Measurements from ENCODE around the gene TMEM106B.

Gene TMEM106B

GRCh38 chr7:12229046-12229445 is 18.0 kb downstream of the TMEM106B start:
- no peak for DNase-seq

- no peak for DNase-seq
Observed at GRCh38 chr7:12231097-12231496, 20.0 kb downstream of the TMEM106B start.

GRCh38 chr7:12233175-12233574 is 22.1 kb downstream of the TMEM106B start:
- no peak for DNase-seq

- DNase-seq: no peak
Observed at GRCh38 chr7:12234334-12234865, 23.3 kb downstream of the TMEM106B start.

- DNase-seq: no peak
Observed at GRCh38 chr7:12235970-12236369, 24.9 kb downstream of the TMEM106B start.

- DNase-seq: no peak
Observed at GRCh38 chr7:12237007-12237406, 25.9 kb downstream of the TMEM106B start.

- no peak for DNase-seq
Observed at GRCh38 chr7:12239806-12240205, 28.7 kb downstream of the TMEM106B start.

- no peak for DNase-seq
Observed at GRCh38 chr7:12244129-12244528, 33.0 kb downstream of the TMEM106B start.

- DNase-seq: no peak
Observed at GRCh38 chr7:12244694-12245093, 33.6 kb downstream of the TMEM106B start.

- DNase-seq: no peak
Observed at GRCh38 chr7:12249706-12250105, 38.6 kb downstream of the TMEM106B start.

GRCh38 chr7:12250232-12250631 is 39.1 kb downstream of the TMEM106B start:
- DNase-seq: no peak

- DNase-seq: no peak
Observed at GRCh38 chr7:12256090-12256489, 45.0 kb downstream of the TMEM106B start.

- DNase-seq: no peak
Observed at GRCh38 chr7:12257582-12257981, 46.5 kb downstream of the TMEM106B start.

GRCh38 chr7:12258074-12258473 is 47.0 kb downstream of the TMEM106B start:
- no peak for DNase-seq

GRCh38 chr7:12267542-12267941 is 56.4 kb downstream of the TMEM106B start:
- no peak for DNase-seq

GRCh38 chr7:12269100-12269895 is 58.2 kb downstream of the TMEM106B start:
- DNase-seq: no peak

GRCh38 chr7:12281038-12281437 is 69.9 kb downstream of the TMEM106B start:
- no peak for DNase-seq

GRCh38 chr7:12287901-12288300 is 76.8 kb downstream of the TMEM106B start:
- no peak for DNase-seq

GRCh38 chr7:12289996-12290395 is 78.9 kb downstream of the TMEM106B start:
- no peak for DNase-seq

GRCh38 chr7:12290761-12291160 is 79.7 kb downstream of the TMEM106B start:
- no peak for DNase-seq

GRCh38 chr7:12291870-12292269 is 80.8 kb downstream of the TMEM106B start:
- DNase-seq: no peak
